Melanocyte of skin (primary cell): ENCODE measurements around the gene DGCR6L. TPM values are rescaled to one million over a fixed set of nuclear protein-coding genes. Genes with fewer than 3 reads are reported as not detected.

Source experiments
- total RNA-seq, 2 donors: library from RNA; depleted of rRNA; stranded (reverse); fragments of >200 nt; gene quantifications; 2 replicates each; pipeline ENCODE4 v1.2.3, GENCODE V29; 2012

Gene DGCR6L
- 10 to 100 TPM; 55.6 to 56.1 TPM for total RNA-seq

DNA sequence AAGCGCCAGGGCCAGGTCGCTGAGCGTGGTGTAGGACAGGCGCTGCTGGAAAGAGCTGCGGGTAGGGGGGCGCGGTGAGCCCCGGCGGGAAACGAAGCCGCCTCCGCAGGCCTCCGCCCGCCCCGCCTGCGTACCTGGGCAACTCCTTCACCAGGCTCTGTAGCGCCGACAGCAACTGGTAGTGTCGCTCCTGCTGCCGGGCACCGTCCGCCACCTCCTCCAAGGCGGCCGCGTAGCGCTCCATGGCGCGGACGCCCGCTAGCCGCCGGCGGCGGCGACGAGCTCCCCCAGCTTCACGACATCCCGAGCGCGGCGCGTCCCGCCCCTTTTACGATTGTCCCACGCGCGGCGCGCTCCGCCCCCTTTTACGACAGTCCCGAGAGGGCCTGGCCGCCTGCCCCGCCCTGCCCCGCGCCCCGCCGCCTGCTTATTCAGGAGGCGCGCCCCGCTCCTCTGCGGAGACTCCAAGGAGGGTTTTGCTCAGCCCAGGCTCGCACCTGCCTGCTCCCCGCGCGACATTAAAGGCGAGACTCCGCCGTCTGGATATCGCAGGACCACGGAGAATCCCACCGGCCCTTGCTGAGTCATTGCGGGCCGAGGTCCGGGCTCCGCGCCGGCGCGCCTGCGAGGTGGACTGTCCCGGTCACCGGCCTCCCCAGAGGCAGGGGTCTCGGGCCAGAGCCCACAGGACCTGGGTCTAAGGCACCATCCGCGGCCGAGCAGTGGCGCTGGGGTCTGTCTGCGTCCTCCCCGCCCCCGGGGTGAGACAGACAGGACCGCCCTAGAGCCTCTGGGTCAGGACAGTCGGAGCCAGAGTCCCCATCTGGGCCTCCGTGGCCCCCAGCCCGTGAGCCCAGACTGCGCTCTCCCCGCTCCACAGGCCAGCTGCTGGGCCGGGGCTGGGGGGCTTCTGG is at the start of gene DGCR6L:
Gene DGCR6L (minus strand): TSS at position 316 of the 914 bp plus-strand sequence. CDS start 72 bp downstream, at position 244.

DNA sequence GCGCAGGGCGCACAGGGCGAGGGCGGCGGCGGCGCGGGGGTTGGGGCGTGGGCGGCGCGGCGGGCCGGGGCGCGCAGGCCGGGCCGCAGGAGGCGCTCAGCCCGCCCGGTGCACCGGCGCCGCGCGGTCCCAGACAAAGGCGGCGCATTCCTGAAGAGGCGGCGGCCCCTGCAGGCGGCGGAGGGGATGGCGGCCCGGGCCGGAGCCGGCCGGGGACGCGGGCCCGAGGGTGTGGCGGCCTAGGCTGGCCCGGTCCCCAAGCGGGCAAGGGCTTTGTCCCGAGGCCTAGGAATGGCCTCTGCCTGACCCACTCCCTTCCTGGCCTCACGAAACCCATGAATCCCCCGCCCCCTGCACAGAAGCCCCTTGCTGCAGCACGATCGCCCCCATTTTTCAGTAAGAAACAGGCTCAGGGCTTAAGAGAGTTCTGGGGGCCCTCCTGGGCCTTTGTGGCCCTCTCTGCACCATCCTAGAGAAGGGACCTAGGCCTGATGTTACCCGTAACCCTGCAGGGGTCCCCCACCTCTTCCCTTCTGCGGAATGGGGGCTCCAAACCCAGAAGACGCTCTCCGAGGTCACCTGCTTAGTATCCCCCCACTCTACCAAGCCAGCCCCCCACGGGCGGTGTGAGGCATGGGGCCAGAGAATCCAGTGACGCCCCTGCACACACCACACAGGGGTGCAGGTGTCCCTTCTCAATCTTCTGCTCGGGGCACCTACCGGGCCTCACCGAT is 51.4 kb downstream of the DGCR6L start, which contains the start of gene RTN4R:
Gene RTN4R (minus strand): TSS at position 40 of the 734 bp plus-strand sequence. CDS start 226 bp downstream, outside the sequence.

Other genes starting within 250 kb of the DGCR6L start
- gene DGCR8, start 239.8 kb downstream of the DGCR6L start, total RNA-seq, result 10 to 100 TPM; 16.5 to 18.6 TPM
- gene RANBP1, start 204.0 kb downstream of the DGCR6L start, total RNA-seq, result 100 to 1,000 TPM; 156 to 424 TPM
- 10 to 100 TPM; 48.9 to 50.0 TPM for gene TRMT2A, start 202.8 kb downstream of the DGCR6L start, total RNA-seq
- 10 to 100 TPM; 11.3 to 12.7 TPM for gene ZDHHC8, start 188.3 kb downstream of the DGCR6L start, total RNA-seq
- gene CCDC188, start 169.0 kb downstream of the DGCR6L start, total RNA-seq, result under 1 TPM; under 0.01 to 0.33 TPM
- 1 to 10 TPM; 2.3 to 2.4 TPM for gene RTN4R, start 51.7 kb downstream of the DGCR6L start, total RNA-seq
- 10 to 100 TPM; 11.0 to 14.7 TPM for gene ZNF74, start 74.1 kb upstream of the DGCR6L start, total RNA-seq
- gene SCARF2, start 117.8 kb upstream of the DGCR6L start, total RNA-seq, result 10 to 100 TPM in 1 of 2 donors, 1 to 10 TPM in 1; 3.1 to 16.3 TPM
- gene KLHL22, start 175.7 kb upstream of the DGCR6L start, total RNA-seq, result 10 to 100 TPM; 27.0 to 34.4 TPM
- 10 to 100 TPM; 82.9 to 96.2 TPM for gene MED15, start 187.6 kb upstream of the DGCR6L start, total RNA-seq